Medulla oblongata (tissue), 1 donor: ENCODE results near the gene JPH2.

Source experiments
- DNase-seq: peaks from one replicate; pipeline ENCODE4 v3.0.0-alpha.2; 2015; ENCODE audit errors: extremely low spot score

The JPH2 gene

DNA sequence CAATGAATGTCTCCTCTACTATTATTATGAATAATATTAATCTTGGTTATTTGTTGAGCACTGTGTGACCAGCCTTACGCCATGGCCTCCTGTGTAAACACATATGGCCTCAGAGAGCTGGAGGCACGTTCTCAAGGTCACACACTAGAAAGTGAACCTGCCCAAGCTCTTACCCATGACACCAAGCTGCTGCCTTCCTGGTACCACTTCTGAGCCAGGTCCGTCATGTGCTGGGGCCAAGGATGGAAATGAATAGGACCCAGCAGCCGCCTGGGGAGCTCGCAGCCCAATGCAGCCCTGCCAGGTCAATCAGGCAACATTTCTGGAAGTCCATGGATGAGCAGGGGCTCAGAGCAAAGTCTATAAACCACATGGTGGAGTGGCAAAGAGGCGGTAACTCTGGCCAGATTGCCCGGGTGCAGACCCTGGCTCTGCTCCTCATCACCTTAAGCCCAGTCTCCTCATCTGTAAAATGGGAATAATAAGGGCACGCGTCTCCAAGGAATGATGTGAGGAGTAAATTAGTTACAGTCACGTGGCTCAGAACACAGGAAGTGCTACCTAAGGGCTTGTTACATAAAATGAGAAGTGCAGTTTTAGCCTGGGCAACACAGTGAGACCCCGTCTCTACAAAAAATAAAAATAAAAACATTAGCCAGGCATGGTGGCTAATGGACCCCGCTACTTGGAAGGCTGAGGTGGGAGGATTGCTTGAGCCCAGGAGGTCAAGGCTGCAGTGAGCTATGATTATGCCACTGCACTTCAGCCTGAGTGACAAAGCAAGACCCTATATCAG is 61.5 kb downstream of the JPH2 start:
- no peak for DNase-seq

DNA sequence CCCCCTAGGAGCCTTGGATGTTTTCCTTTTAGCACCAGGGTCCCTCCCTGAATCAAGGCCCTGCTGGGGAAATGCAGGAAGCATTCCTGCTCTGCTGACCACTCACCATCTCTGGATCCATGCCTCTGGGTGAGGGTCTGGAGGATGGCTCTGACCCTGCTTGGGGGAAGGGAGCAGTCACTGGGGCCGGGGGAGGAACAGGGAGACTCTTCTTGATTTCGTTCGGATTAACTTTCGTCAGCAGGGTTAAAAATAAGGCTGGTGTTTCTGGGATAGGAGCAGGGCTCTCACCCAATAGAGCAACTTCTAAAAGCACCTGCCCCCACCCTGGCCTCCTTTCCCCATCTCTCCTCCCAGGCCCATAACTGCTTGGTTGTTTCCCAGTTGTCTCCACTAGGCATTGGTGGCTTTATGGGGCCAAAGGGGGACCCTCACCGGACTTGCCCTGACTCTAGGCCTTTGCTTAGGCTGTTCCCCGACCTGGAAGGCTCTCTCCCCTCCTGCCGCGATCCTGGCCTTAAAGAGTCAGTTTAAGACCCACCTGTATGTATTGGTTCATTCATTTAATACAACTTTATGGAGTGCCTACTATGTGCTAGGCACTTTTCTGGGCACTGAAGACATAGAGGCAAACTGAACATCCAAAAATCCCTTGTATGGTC is 63.0 kb downstream of the JPH2 start:
- no peak for DNase-seq

DNA sequence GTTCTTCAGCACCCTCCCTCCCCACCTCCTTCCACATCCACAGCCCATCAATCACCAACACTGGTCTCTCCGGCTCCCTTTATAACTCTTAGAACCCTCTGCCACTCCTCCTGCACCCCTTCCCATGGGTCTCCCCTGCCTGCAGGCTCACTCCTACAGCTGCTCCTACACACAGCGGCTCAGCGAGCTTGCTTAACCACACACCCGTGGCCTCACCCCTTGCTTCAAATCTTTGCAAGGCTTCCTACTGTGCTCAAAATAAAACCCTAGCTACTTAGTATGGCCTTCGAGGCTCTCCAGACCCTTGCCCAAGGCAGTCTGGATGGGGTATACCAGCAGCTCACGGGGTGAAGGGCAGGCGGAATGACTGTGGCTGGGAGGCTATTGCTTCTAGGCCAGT is 63.7 kb downstream of the JPH2 start:
- no peak for DNase-seq

DNA sequence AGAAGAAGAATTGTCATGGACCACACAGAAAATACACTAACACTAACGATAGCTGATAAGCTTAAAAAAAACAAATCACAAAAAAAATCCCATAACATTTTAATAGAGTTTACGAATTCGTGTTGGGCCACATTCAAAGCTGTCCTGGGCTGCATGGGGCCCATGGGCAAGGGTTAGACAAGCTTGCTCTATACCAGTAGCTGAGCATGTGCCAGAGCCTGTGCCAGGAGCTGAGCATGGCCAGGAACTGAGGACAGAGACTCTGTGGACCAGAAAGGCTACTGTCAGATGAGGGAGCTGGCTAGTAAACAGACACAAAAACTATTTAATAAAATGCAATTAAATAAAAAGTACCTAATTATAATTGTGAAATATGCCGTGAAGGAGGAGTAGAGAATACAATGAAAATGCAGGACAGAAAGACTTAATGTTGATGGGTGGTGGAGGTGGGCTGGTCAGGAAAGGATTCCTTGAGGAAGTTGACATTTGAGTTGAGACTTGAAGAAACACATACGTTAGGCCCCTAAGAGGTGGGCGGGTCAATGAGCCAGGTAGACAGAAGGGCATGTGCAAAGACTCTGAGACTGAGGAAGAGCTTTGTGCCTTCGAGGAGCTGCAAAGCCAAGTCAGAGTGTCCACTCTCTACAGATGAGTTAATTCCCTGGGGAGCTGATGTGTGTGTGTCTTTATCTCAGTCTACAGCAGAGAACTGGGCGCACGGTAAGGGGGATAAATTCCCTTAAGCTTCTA is 66.1 kb downstream of the JPH2 start:
- no peak for DNase-seq

DNA sequence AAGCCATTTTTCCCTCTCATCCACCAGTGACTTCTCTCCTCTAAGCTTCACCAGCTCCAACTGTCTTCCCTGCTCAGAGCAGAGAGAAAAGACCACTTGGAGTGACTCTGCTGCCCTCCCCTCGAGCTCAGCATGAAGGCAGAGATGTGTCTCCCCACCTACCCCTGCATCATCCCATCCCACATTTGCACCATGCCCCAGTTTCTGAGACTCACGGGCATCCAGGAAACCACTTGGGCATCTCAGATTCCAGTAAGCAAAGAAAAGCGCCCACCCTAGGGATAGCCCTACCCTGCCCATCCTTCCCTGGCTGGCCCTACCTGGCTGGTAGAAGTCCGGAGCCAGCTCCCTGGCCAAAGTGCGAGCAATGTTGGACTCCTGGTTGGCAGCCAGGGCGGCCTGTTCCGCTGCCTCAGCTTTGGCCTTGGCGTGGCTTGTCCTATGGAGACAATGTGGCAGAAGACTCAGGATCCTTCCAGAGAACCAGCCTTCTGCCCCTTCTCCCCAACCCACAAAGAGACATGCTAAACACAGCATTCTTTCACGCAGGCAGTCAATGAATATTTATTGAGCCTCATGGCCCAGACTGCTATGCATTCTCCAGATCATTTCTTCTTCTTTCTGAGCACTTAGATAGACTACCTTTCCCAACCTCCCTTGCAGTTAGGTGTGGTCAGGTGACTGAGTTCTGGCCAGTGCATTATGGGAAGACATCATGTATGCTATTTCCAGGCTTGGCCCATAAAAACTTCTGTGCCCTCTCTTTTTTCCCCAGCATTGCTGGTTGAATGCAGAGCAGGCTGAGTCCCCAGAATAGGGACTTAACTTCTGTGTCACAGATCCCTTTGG is 68.6 kb downstream of the JPH2 start:
- no peak for DNase-seq

DNA sequence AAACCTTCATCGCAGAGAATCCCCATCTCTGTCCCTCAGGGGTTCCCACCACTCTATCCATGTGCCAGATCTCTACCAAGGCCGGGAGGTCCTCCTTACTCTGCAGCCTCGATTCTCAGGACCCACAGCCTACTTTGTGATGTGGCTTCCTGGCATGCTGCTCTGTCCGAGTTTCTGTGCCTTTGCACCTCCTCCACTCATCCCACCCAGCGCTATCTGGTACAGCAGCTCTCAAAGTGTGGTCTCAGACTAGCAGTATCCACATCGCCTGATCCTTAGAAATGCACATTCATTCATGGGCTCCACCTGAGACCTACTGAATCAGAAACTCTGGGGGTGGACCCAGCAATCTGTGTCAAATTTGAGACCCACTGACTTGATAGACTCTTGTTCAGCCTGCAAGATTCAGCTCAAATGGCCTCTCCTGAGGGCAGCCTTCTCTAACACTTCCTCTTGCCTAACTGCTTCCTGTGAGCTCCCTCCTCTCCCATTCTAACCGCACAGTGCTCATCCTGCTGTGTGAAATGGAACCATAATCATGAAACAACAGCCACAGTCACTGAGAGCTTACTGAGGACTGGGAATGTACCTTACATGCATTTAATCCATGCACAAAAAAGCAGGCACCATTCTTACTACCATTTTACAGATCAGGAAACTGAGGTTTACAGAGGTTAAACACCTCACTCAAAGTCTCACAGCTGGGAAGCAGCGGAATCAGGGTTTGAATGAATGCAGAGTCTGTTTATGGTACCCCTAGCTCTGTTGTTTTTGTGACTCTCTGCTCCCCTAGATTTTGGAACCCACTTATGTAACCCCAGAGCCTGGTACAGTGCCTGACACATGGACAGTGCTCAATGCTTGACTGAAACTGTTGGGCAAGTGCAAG is 69.4 kb downstream of the JPH2 start:
- DNase-seq: no peak

DNA sequence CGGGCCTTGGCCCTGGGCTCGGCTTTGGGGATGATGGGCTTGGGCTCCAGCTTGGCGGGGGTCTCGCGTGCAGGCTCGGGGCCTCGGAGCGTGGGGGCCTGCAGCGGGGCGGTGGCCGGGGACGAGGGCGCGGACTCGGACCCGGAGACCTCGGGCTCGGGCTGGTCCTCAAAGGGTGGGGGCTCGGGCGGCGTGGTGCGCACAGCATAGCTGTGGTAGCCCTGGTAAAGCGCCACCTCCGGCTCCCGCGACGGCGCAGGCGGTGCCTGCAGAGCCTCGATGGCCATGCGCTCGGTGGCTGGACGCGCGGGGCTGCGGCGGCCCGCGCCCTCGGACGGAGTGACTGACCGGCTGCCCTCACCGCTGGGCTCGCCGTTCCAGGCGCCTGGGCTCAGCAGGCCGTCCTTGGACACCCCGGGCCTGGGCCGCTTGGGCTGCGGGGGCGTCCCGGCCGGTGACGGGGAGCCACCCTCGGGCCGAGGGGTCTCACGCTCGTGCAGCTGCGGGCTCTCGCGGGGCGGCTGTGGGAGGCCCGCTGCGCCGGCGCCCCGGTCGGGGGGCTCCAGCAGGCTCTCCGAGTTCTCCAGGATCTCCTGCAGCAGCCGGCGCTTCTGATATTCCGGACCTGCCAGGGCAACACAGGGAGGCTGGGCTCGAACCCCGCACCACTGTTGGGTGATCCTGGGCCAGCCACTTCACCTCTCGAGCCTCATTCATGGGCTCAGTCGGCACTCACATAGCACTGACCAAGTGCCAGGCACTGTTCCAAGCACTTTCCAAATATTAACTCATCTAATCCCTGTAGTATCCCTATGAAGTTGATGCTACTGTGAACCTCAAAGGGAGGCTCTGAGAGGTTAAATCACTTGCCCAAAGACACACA is 71.0 kb downstream of the JPH2 start:
- DNase-seq: no peak

DNA sequence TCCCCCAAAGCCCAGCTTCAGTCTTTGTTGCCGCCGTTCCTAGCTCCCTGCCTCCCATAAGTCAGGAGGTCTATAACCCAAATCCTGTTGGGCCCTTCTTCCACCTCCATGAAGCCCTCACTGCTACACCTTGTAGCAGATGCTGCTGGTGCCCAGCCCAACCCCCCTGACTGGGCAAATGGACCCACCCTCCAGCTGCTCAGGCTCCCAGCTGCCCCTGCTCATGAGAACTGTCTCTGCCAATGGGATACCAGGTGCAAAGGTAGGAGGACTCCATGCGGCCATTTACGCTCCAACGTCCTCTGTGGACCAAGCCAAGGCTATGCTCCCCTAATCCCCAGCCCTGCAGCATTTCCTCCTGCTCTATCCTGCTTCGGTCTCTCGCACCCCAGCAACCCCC is 71.8 kb downstream of the JPH2 start:
- DNase-seq: no peak

DNA sequence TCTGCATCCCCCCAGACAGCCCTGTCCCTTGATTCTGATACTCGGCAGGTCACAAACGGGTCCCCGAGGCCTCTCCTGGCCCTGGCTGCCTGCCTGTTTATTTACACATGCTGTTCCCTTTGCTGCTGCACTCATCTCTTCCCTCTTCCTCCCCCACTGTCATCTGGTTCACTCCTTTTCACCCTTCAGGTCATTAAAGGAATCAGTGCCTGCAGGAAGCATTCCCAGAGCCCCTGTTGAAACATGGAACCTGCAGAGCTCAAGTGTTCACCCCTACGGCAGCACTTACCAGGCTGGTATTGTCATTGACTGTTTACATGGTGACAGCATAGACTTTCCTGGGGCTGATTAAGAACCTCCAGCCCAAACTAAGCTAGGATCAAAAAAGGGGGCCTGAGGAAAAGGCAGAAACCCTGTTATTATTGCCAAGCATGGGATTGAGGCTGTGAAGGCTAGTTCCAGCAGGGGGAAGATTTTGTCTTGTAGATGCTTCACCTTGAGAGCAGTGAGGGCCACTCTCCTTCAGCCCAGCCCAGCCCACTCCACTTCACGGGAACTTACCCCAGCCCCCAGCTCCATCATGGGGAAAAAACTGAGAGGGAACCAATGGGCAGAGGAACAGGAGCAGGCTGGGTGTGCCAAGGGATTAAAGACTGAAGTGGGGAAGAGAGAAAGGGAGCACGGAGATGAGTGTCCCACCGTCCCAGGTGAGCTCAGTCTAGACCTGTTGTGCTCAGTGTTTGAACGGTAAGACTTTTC is 73.2 kb downstream of the JPH2 start:
- DNase-seq: no peak

DNA sequence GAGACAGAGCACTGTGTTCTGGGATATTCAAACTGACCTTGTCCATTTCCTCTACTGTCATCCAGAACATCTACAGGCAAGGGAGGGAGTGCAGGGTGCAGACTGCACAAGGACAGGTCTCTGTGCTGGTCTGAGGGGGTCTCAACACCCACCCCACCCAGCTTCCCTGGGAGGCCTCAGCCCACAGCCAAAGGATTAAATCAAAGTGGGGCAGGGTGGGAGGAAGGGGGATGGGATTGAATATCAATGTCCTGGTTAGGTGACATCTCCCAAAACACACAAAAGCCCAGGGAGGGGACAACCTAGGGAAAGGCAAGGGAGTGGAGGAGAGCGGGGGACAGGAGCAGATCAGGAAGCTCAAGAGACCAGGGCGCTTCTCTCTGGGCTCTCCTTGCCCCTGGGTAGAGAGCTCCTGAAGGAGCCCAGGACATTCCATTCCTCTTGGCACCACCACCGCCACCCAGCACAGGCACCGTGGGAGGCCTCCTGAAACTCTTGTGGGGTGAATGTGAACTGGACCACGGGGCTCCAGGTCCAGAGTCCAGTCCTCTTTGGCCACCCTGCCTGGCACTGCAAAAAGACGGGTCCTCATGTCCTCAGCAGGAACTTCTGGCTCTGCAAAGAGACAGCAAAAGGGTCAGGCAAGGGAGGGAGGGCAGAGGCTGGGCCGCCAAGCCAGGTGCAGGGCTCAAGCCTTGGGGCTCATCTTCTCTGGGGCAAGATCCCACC is 73.9 kb downstream of the JPH2 start:
- DNase-seq: no peak

DNA sequence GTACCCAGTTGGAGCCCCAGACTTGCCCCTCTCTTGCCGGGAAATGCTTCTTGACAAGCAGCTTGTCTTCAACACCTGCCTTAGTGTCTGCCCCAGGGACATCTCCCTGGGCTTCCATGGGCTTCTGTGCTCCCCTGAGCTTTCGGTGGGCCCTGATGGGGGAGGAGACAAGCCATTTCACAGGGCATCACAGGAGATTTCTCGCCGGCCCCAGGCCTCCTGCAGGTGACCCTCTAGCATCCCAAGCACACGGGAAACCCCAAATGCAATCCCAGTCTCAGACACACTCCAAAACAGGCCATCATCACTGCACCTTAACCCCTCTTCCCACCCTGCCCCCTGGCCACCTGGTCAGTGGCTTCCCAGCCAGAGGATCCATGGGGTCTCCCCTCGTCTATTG is 74.5 kb downstream of the JPH2 start:
- no peak for DNase-seq

DNA sequence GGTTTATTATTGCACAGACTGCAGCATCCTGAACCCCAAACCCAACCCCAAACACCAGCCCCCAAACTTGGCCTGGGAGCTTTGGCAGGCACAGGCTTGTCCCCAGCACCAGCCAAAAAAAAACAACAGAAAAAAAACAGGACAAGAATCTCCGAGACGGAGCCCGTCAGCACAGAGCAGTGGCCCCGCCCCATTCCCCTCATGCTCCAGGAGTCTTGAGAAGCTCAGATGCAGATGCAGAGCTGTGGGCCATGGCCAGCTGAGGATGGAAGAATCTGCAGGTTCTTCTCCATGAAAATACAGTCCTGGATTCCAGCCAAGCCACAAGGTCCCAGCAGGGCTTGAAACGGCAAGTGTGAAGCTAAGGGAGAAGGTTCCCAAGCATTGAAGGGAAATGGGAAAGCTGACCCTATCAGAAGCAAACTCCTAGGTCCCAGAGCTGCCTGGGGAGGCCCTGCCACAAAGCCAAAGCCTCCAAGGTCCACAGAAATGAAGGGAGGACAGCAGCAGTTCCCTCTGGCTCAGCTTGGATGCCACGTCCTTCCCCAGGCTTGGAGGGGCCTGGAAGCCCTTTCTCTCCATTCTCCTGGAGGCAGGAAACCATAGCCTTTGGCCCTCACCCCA is 75.2 kb downstream of the JPH2 start:
- DNase-seq: no peak

DNA sequence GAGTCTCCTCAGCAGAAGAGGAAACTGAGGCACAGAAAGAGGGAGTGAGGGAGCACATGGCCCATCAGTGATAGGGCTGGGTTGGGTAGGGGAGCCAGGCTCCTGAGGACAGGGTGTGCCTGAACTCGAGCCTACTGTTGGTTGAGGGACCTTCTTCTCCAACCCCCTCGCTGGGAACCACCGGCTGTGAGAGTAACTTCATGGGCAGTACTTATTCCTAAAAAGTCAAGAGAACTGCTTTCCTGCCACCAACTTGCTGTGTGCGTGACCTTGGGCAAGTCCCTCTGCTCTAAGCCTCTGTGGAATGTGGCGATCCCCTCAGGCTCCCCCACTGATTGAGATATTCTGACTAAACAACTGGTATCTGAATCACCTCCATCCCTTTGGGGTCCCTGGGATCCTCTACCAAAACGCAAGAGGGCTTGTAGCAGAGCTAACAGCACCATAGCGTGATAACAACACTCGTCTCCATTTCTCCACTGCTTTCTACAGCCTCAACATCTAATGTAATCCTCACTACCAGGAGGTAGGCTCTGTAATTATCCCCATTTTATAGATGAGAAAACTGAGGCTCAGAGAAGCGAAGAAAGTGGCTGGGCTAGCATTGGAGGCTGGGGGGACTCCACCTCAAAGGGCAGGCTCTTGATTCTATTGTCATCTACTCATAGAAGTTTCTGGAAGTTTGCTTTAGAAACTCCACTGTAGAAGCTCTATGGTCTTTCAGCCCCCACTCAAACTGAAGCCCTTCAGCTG is 76.0 kb downstream of the JPH2 start:
- DNase-seq: no peak

DNA sequence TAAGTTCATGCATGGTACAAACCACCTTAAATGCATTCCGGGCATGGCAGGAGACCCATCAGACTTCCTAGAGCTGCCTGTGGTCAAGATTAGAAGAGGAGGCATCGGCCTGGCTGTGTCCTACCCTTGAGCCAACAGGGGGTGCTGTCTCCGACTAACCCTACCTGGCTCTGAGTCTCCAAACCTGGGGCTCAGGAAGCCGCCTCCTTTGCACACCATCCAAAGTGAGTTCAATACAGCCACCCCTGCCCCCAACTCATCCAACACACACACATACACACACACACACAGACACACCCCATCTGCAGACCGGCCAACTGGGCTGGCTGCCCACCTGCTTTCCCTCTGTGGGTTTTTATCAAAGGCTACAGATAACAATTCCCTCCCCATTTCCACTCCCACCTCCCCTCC is 77.0 kb downstream of the JPH2 start:
- DNase-seq: no peak

DNA sequence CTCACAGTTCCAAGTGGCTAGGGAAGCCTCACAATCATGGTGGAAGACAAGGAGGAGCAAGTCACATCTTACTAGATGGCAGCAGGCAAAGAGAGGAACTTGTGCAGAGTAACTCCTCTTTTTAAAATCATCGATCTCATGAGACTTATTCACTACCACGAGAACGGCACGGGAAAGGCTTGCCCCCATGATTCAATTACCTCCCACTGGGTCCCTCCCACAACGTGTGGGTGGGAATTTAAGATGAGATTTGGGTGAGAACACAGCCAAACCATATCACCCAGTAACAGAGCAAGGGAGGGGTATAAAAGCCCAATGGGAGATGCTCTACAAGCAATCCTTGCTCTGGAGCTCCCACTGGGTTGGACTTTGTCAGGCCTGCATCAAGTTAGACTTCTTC is 80.4 kb downstream of the JPH2 start:
- DNase-seq: no peak

DNA sequence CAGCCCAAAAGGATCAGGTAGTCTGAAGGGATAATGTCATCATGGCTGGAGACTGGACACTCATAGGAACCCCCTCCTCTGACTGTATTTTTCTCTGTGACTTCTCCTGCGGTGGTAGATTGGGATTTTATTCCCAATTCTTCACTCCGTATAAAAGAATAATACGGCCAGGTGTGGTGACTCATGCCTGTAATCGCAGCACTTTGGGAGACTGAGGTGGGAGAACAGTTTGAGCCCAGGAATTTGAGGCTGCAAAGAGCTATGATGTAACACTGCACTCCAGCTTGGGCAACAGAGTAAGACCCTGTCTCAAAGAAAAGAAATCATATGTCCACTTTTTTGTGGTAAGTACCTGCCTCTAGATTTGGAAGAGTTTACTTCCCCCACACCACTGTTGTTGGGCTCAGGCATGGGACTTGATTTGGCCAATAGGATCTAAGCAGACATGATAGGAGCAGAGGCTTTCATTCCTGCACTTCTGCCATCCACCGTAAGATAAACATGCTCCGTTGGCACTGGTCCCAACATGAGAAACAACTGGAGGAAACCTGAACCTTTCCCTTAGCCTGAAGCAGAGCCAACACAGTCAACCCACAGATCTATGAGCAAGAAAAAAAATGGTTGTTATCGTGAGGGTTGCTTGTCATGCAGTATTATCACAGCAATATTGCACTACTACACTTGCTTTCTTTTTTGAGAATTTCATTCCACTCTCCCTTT is 82.0 kb downstream of the JPH2 start:
- no peak for DNase-seq

DNA sequence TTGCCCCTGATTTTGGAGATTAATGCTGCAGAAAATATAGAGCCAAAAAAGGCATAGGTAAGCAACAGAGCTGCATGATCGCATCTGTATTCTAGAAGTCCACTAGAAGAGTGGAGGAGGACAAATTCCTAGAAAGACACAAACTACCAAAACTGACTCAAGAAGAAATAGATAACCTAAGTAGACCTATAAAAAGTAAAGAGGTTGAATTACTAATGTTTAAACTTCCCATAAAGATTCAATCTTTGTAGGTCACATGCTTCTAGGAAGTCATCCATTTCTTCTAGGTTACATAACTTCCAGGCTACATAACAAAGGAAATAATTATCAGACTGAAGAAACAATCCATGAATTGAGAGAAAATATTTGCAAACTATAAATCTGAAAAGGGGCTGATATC is 84.4 kb downstream of the JPH2 start:
- DNase-seq: no peak
